Fibroblast of pulmonary artery (primary cell): ENCODE results near the gene HOXA4.

Experiments
- DNase-seq: peaks from one replicate; pipeline ENCODE4 v3.0.0-alpha.2; 2010; ENCODE audit warnings: low read depth
- H3K4me3 ChIP-seq: replicated peaks from 2 replicates; pipeline ENCODE4 v1.5.1; 2011; ENCODE audit warnings: low read depth, mild to moderate bottlenecking, control low read depth, low read length, moderate library complexity
- CTCF ChIP-seq: IDR thresholded peaks from 2 replicates; pipeline ENCODE4 v1.5.1; 2011; ENCODE audit warnings: mild to moderate bottlenecking, control low read depth, low read length, inconsistent platforms; ENCODE audit errors: missing control alignments

The HOXA4 gene

GRCh38 chr7:27111751-27112277, 18.7 kb downstream of the HOXA4 start:
- H3K4me3 ChIP-seq: no peak overlapping the region

GRCh38 chr7:27111042-27111750, 19.4 kb downstream of the HOXA4 start:
- DNase-seq: peak; percentile 48
- no peak for TF ChIP-seq CTCF
- no peak overlapping the region for H3K4me3 ChIP-seq

More at GRCh38 chr7:27111751-27112277, 18.7 kb downstream of the HOXA4 start:
- no peak for TF ChIP-seq CTCF
- no peak for DNase-seq

GRCh38 chr7:27110186-27111031, 20.1 kb downstream of the HOXA4 start:
- DNase-seq: peak; percentile 65
- TF ChIP-seq CTCF: no peak
- H3K4me3 ChIP-seq: no peak overlapping the region

GRCh38 chr7:27109466-27110185, 20.9 kb downstream of the HOXA4 start:
- TF ChIP-seq CTCF: no peak
- DNase-seq: no peak
- no peak overlapping the region for H3K4me3 ChIP-seq

- DNase-seq: no peak
- no peak overlapping the region for H3K4me3 ChIP-seq
- no peak for TF ChIP-seq CTCF
Observed at GRCh38 chr7:27108390-27109127, 22.0 kb downstream of the HOXA4 start.
